Esophagus muscularis mucosa (tissue), 4 donors: ENCODE measurements around the gene CLCA2. TPM values are rescaled to one million over a fixed set of nuclear protein-coding genes. Genes with fewer than 3 reads are reported as not detected.

Experiments
- DNase-seq: peaks from one replicate; pipeline ENCODE4 v3.0.0-alpha.2; 2017; ENCODE audit errors: extremely low spot score
- H3K27ac ChIP-seq, 4 donors: fragments of 200-600 bp; sonication (generic); replicated peaks in 1 of 4; 1 replicate in 3 of 4; 2 replicates in 1 of 4; pipeline ENCODE4 v1.5.1; 2016 to 2019; ENCODE audit warnings: mild to moderate bottlenecking in 1 of 4
- H3K27me3 ChIP-seq, 4 donors: fragments of 200-600 bp; sonication (generic); one replicate each; pipeline versions ENCODE4 v1.5.1 to v1.6.0; 2016 to 2019
- H3K36me3 ChIP-seq, 4 donors: fragments of 200-600 bp; sonication (generic); one replicate each; pipeline ENCODE4 v1.5.1; 2016 to 2019
- H3K4me1 ChIP-seq, 4 donors: fragments of 200-600 bp; sonication (generic); one replicate each; pipeline ENCODE4 v1.5.1; 2016 to 2019
- H3K4me3 ChIP-seq, 4 donors: fragments of 200-600 bp; sonication (generic); 1 replicate in 2 of 4; 2 replicates in 2 of 4; pipeline ENCODE4 v1.5.1; 2016 to 2019; ENCODE audit warnings: mild to moderate bottlenecking in 4 of 4, moderate library complexity in 1 of 4
- H3K9me3 ChIP-seq, 4 donors: fragments of 200-600 bp; sonication (generic); 1 replicate in 3 of 4; 2 replicates in 1 of 4; pipeline ENCODE4 v1.5.1; 2016 to 2019
- EP300 ChIP-seq: sonication (generic); formaldehyde crosslinking; IDR thresholded peaks from one replicate; pipeline ENCODE4 v1.6.1; 2017; ENCODE audit warnings: antibody characterized with exemption
- POLR2A ChIP-seq: fragments of 450-650 bp; IDR thresholded peaks from one replicate; pipeline ENCODE4 v1.6.1; 2017; ENCODE audit warnings: antibody characterized with exemption, moderate library complexity, mild to moderate bottlenecking, low read depth
- POLR2AphosphoS5 ChIP-seq, 2 donors: sonication (generic); formaldehyde crosslinking; IDR thresholded peaks; one replicate each; pipeline ENCODE4 v1.6.1; 2017; ENCODE audit warnings: antibody characterized with exemption in 2 of 2
- WGBS: methylation state at CpG from one replicate; pipeline ENCODE4 v1.1.5; 2018; 5-methylcytosine and 5-hydroxymethylcytosine counted together
- intact Hi-C: fragments of 100-400 bp; cut with DNase I; formaldehyde crosslinking; loops from one replicate; pipeline ENCODE4 v1.15.1; 2023
- total RNA-seq, 4 donors: library from RNA; depleted of rRNA; stranded (reverse); fragments of >200 nt; gene quantifications; one replicate each; pipeline versions ENCODE4 v1.1.0 to v1.2.1, GENCODE V29; 2016
- TF ChIP-seq, protein P1 (sequence below), 3 experiments: fragments of 200-600 bp in 2 of 3; fragments of 450-650 bp in 1 of 3; sonication (generic) in 2 of 3; IDR thresholded peaks; one replicate each; pipeline ENCODE4 v1.5.1; 2017 to 2019; ENCODE audit warnings: antibody characterized with exemption in 3 of 3, mild to moderate bottlenecking in 2 of 3, moderate library complexity in 1 of 3

CLCA2 gene
- total RNA-seq, 4 donors from 2014 or later: not detected

DNA sequence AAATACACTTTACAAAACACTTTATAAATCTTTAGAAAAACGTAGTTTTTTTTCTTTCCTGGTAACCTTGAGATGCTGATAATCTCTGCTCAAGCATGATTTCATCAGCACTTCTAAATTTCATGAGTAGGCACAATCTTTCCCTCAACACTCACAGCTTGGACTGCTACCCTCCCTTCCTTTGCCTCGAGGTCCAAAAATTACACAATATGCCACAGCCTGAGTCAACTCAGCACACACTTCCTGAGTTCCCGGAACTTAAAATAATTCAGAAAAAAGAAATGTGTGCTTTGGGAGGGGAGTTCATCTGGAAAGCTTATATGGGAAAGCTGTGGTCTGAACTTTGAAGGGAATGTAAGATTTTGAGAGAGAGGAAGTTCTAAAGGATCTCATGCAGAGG is 5.9 kb downstream of the CLCA2 start:
- intact Hi-C loops: no loop called here
- H3K27me3 ChIP-seq: no peaks in the 10 kb centered on the region
- peak overlapping the region; percentile 29 to 69 (median 54) for H3K27ac ChIP-seq
- no peak for DNase-seq
- TF ChIP-seq POLR2AphosphoS5 (IDR thresholded peaks at IDR 0.05) (peak; percentile 31 to 62), EP300 (no peak)
- H3K4me3 ChIP-seq: no peak overlapping the region
- no peaks in the 10 kb centered on the region for H3K9me3 ChIP-seq
- no peaks in the 10 kb centered on the region for H3K36me3 ChIP-seq
- H3K4me1 ChIP-seq: peaks cover 6 to 14% (median 8%) of the 10 kb centered on the region in 4 donors
- WGBS: 20% methylated on average over 3 of the region's 3 CpGs

DNA sequence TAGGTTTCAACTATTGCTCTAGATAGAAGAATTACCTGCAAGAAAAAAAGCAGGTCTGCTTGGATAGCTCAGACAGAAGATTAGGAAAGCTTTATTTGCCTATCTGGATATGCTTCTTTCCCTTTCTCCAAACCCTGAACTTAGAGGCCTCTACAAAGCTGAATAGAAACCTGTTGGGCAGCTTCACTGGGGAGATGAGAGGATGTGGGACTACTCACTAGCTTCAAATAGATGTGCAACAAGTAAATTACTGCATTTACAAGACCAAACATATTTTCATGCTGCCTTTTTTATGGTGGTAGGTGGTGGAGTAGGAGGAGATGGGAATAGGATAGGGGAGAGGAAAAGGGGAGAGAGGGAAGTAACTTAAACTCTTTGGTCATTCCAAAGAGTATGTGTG is 6.4 kb downstream of the CLCA2 start:
- Histone ChIP-seq H3K36me3 (no peaks in the 10 kb centered on the region), H3K9me3 (no peaks in the 10 kb centered on the region), H3K27me3 (no peaks in the 10 kb centered on the region), H3K4me3 (no peak overlapping the region), H3K27ac (peak overlapping the region; percentile 29 to 69 (median 54)), H3K4me1 (peaks cover 6 to 14% (median 8%) of the 10 kb centered on the region in 4 donors)
- no peak for TF ChIP-seq POLR2AphosphoS5 (IDR thresholded peaks at IDR 0.05)
- TF ChIP-seq, protein P1, sequence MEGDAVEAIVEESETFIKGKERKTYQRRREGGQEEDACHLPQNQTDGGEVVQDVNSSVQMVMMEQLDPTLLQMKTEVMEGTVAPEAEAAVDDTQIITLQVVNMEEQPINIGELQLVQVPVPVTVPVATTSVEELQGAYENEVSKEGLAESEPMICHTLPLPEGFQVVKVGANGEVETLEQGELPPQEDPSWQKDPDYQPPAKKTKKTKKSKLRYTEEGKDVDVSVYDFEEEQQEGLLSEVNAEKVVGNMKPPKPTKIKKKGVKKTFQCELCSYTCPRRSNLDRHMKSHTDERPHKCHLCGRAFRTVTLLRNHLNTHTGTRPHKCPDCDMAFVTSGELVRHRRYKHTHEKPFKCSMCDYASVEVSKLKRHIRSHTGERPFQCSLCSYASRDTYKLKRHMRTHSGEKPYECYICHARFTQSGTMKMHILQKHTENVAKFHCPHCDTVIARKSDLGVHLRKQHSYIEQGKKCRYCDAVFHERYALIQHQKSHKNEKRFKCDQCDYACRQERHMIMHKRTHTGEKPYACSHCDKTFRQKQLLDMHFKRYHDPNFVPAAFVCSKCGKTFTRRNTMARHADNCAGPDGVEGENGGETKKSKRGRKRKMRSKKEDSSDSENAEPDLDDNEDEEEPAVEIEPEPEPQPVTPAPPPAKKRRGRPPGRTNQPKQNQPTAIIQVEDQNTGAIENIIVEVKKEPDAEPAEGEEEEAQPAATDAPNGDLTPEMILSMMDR (IDR thresholded peaks at IDR 0.05): no peak
- TF ChIP-seq EP300: no peak
- TF ChIP-seq POLR2A: no peak
- no peak for DNase-seq
- intact Hi-C loops: no loop called here

DNA sequence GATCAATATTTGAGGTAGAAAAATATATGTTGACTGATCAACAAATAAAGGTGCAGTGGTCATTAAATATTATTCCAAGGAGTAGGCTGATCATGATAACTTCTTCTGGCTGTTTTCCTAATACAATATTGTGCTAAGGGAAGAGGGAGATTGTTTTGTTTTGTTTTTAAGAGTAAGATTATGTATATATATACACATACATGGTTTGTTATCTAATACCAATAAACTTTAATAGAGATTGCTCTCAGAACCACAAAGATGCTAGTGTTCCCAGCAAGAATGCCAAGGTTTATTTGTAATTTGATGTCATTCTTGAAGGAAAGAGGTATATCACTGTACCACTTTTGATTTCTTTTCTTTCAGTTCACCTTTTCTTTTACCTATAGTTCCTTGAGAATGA is 10.1 kb downstream of the CLCA2 start:
- Histone ChIP-seq H3K4me3 (no peak overlapping the region), H3K27me3 (peaks cover 0 to 4% (median 0%) of the 10 kb centered on the region in 4 donors), H3K4me1 (peaks cover 6 to 13% (median 8%) of the 10 kb centered on the region in 4 donors), H3K27ac (no peak overlapping the region), H3K9me3 (no peaks in the 10 kb centered on the region), H3K36me3 (no peaks in the 10 kb centered on the region)
- intact Hi-C loops: no loop called here
- DNase-seq: no peak
- TF ChIP-seq, protein P1 (IDR thresholded peaks at IDR 0.05): no peak
- TF ChIP-seq POLR2A (no peak), POLR2AphosphoS5 (IDR thresholded peaks at IDR 0.05) (no peak), EP300 (no peak)

DNA sequence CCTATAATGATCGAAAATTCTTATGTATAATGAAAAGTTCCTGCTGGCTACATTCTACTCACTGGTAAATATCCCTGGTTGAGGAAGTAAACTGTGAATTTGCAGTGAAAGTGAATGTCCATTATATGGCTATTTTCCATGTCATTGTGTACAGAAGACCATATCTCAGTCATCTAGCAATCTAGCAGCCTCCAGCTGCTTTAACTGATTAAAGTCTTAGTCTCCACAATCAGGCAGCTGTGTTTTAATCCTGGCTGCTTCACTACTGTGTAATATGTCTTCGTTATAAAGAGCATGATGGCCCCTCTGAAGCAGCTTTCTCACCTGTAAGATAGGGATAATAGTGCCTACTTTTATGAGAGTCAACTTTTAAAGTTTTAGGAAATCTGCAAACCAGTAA is 11.4 kb downstream of the CLCA2 start:
- Histone ChIP-seq H3K27ac (no peak overlapping the region), H3K27me3 (peaks cover 0 to 4% (median 0%) of the 10 kb centered on the region in 4 donors), H3K9me3 (no peaks in the 10 kb centered on the region), H3K4me3 (no peak overlapping the region), H3K36me3 (no peaks in the 10 kb centered on the region), H3K4me1 (peaks cover under 1 to 4% (median 3%) of the 10 kb centered on the region in 4 donors)
- DNase-seq: no peak
- TF ChIP-seq POLR2A (no peak), EP300 (no peak), POLR2AphosphoS5 (IDR thresholded peaks at IDR 0.05) (no peak)
- TF ChIP-seq, protein P1 (IDR thresholded peaks at IDR 0.05): no peak
- 68% methylated on average over 2 of the region's 2 CpGs for WGBS
- intact Hi-C loops: no loop called here

DNA sequence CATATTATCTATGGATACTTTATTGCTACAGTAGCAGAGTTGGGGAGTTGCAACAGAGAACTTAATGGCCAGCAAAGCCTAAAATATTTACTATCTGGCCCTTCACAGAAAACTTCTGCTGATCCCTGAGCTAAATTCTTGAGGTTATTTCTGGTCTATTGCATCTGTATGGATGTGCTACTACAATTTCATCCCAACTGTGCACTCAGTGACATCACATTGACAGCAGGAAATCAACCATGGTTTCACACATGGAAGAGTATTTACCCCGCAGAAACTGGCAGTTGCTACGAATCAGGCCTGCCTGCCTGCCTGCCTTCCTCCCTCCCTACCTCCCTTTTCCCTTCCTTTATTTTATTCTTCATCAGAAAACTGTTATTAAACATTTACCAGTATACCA is 12.1 kb downstream of the CLCA2 start:
- 65% methylated on average over 2 of the region's 2 CpGs for WGBS
- Histone ChIP-seq H3K27ac (no peak overlapping the region), H3K4me1 (no peaks in the 10 kb centered on the region), H3K9me3 (no peaks in the 10 kb centered on the region), H3K36me3 (no peaks in the 10 kb centered on the region), H3K27me3 (peaks cover 0 to 4% (median 0%) of the 10 kb centered on the region in 4 donors), H3K4me3 (no peak overlapping the region)
- no peak for DNase-seq
- intact Hi-C loops: no loop called here
- TF ChIP-seq, protein P1 (IDR thresholded peaks at IDR 0.05): no peak
- TF ChIP-seq POLR2A (no peak), EP300 (no peak), POLR2AphosphoS5 (IDR thresholded peaks at IDR 0.05) (no peak)
